ENCODE measurements around the gene UNC93A. TPM values are rescaled to one million over a fixed set of nuclear protein-coding genes. Genes with fewer than 3 reads are reported as not detected.

UNC93A gene
- total RNA-seq, 1 experiment from 2014 or later, result not detected

DNA sequence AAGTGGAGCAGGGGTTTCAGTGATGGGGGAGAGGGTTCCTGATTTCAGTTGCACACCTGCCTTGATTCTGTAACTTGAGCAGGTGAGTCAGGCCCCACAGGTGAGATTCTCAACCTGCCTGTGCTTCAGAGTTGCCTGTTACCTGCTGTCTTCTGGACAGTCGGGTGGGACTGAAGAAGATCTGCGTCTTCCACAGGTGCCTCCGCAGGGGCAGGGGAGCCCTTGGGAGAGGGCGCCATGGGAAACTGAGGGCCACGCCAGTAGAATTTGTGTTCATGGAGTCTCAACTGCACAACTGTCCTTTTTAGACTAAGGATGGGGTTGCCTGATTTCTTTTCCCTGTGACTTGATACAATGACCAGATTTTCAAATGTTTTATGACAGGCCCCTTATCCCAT is 5.2 kb downstream of the UNC93A start:
- ChIA-PET POLR2A (no interaction called here), RAD21 (ENCODE audit: low non-redundant PET in 1 of 2, low total read pairs in 2 of 2, uncharacterized antibody in 2 of 2, unreplicated experiment in 2 of 2) (no interaction called here), CTCF (no interaction called here)
- H4K20me1 ChIP-seq (ENCODE audit: insufficient read depth), result no peaks in the 10 kb centered on the region
- H3K36me3 ChIP-seq (ENCODE audit: control insufficient read depth in 1 of 2, insufficient read depth in 2 of 2, low read length in 2 of 2), result no peaks in the 10 kb centered on the region
- TF ChIP-seq ATF3 (IDR thresholded peaks at IDR 0.05), result no peak
- TF ChIP-seq ELF1 (IDR thresholded peaks at IDR 0.05; ENCODE audit: borderline replicate concordance, low read depth), result no peak
- TF ChIP-seq, protein P1, sequence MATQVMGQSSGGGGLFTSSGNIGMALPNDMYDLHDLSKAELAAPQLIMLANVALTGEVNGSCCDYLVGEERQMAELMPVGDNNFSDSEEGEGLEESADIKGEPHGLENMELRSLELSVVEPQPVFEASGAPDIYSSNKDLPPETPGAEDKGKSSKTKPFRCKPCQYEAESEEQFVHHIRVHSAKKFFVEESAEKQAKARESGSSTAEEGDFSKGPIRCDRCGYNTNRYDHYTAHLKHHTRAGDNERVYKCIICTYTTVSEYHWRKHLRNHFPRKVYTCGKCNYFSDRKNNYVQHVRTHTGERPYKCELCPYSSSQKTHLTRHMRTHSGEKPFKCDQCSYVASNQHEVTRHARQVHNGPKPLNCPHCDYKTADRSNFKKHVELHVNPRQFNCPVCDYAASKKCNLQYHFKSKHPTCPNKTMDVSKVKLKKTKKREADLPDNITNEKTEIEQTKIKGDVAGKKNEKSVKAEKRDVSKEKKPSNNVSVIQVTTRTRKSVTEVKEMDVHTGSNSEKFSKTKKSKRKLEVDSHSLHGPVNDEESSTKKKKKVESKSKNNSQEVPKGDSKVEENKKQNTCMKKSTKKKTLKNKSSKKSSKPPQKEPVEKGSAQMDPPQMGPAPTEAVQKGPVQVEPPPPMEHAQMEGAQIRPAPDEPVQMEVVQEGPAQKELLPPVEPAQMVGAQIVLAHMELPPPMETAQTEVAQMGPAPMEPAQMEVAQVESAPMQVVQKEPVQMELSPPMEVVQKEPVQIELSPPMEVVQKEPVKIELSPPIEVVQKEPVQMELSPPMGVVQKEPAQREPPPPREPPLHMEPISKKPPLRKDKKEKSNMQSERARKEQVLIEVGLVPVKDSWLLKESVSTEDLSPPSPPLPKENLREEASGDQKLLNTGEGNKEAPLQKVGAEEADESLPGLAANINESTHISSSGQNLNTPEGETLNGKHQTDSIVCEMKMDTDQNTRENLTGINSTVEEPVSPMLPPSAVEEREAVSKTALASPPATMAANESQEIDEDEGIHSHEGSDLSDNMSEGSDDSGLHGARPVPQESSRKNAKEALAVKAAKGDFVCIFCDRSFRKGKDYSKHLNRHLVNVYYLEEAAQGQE (IDR thresholded peaks at IDR 0.05; ENCODE audit: low read depth), result no peak
- TF ChIP-seq SP1 (IDR thresholded peaks at IDR 0.05; ENCODE audit: low read depth), result no peak
- no peak for TF ChIP-seq EZH2phosphoT487 (IDR thresholded peaks at IDR 0.05; ENCODE audit: borderline replicate concordance)
- TF ChIP-seq, protein P2, sequence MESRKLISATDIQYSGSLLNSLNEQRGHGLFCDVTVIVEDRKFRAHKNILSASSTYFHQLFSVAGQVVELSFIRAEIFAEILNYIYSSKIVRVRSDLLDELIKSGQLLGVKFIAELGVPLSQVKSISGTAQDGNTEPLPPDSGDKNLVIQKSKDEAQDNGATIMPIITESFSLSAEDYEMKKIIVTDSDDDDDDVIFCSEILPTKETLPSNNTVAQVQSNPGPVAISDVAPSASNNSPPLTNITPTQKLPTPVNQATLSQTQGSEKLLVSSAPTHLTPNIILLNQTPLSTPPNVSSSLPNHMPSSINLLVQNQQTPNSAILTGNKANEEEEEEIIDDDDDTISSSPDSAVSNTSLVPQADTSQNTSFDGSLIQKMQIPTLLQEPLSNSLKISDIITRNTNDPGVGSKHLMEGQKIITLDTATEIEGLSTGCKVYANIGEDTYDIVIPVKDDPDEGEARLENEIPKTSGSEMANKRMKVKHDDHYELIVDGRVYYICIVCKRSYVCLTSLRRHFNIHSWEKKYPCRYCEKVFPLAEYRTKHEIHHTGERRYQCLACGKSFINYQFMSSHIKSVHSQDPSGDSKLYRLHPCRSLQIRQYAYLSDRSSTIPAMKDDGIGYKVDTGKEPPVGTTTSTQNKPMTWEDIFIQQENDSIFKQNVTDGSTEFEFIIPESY (IDR thresholded peaks at IDR 0.05; ENCODE audit: extremely low read depth, insufficient replicate concordance, low read length), result no peak
- TF ChIP-seq FOSL1 (IDR thresholded peaks at IDR 0.05; ENCODE audit: low read depth), result no peak
- TF ChIP-seq TCF7L2 (IDR thresholded peaks at IDR 0.05; ENCODE audit: borderline replicate concordance, extremely low read depth, insufficient read depth, insufficient read length), result no peak
- TF ChIP-seq JUND (IDR thresholded peaks at IDR 0.05), result no peak
- TF ChIP-seq EGR1 (IDR thresholded peaks at IDR 0.05; ENCODE audit: low read depth), result no peak
- no peak for TF ChIP-seq CBX3 (IDR thresholded peaks at IDR 0.05; ENCODE audit: low read depth)
- no peak for TF ChIP-seq CTCF (IDR thresholded peaks at IDR 0.05 in 2 of 3, conservative IDR thresholded peaks at IDR 0.05 in 1 of 3; ENCODE audit: borderline replicate concordance in 1 of 3, insufficient read depth in 1 of 3, low read depth in 2 of 3, low read length in 2 of 3)
- no peak for TF ChIP-seq RAD21 (IDR thresholded peaks at IDR 0.05; ENCODE audit: low read depth)
- TF ChIP-seq CEBPB (IDR thresholded peaks at IDR 0.05; ENCODE audit: low read depth), result no peak
- TF ChIP-seq POLR2AphosphoS5 (IDR thresholded peaks at IDR 0.05; ENCODE audit: low read depth, low read length), result no peak
- no peak for TF ChIP-seq MAX (IDR thresholded peaks at IDR 0.05)
- TF ChIP-seq ZFX (IDR thresholded peaks at IDR 0.05), result no peak
- TF ChIP-seq EZH2 (IDR thresholded peaks at IDR 0.05), result no peak
- TF ChIP-seq ZNF274 (IDR thresholded peaks at IDR 0.05; ENCODE audit: low read depth, low read length), result no peak
- no peak for TF ChIP-seq YY1 (IDR thresholded peaks at IDR 0.05; ENCODE audit: extremely low read depth, insufficient replicate concordance, low read depth, low read length)
- H3K9me2 ChIP-seq (ENCODE audit: insufficient read depth), result no peaks in the 10 kb centered on the region
- no peak overlapping the region for H3K27ac ChIP-seq (ENCODE audit: low read depth, low read length)
- no peaks in the 10 kb centered on the region for H3K79me2 ChIP-seq (ENCODE audit: insufficient read depth, low read length)
- no TSS peak for BruUV-seq (replicated peaks)
- intact Hi-C loops (cut with micrococcal nuclease), result no loop called here
- no peak overlapping the region for H3K9ac ChIP-seq (ENCODE audit: low read length)
- H3K4me3 ChIP-seq (replicated peaks in 1 of 2; ENCODE audit: low read depth in 1 of 2, low read length in 2 of 2), result no peak overlapping the region
- no peak for ATAC-seq
- H3K27me3 ChIP-seq (ENCODE audit: insufficient read depth, low read length), result peaks cover 38% of the 10 kb centered on the region
- no peaks in the 10 kb centered on the region for H3K4me1 ChIP-seq (ENCODE audit: control insufficient read depth in 1 of 2, insufficient read depth in 2 of 2, low read length in 2 of 2)
- no peak overlapping the region for H2AFZ ChIP-seq (ENCODE audit: low read depth, low read length, poor library complexity, severe bottlenecking)
- DNase-seq (ENCODE audit: low read depth, low spot score), result no peak
- H3K4me2 ChIP-seq (ENCODE audit: low read length), result no peak overlapping the region
- no peaks in the 10 kb centered on the region for H3K9me3 ChIP-seq (ENCODE audit: control insufficient read depth in 1 of 2, insufficient read depth in 1 of 2, low read depth in 1 of 2, low read length in 2 of 2)

Data from HCT116 (cell line).